Erythroblast (primary cell): ENCODE data around the gene BRF1.

ENCODE experiments used
- DNase-seq, 2 experiments: peaks; one replicate each; lab custom pipeline; 2025; lab: John Stamatoyannopoulos, UW
- GATA1 ChIP-seq: IDR thresholded peaks from 2 replicates; pipeline ENCODE4 v1.6.1; 2011; ENCODE audit warnings: low read depth, mild to moderate bottlenecking, control low read depth, low read length, moderate library complexity
- POLR2A ChIP-seq: IDR thresholded peaks from 2 replicates; pipeline ENCODE4 v1.6.1; 2011; ENCODE audit warnings: mild to moderate bottlenecking, low read length

The BRF1 gene

DNA sequence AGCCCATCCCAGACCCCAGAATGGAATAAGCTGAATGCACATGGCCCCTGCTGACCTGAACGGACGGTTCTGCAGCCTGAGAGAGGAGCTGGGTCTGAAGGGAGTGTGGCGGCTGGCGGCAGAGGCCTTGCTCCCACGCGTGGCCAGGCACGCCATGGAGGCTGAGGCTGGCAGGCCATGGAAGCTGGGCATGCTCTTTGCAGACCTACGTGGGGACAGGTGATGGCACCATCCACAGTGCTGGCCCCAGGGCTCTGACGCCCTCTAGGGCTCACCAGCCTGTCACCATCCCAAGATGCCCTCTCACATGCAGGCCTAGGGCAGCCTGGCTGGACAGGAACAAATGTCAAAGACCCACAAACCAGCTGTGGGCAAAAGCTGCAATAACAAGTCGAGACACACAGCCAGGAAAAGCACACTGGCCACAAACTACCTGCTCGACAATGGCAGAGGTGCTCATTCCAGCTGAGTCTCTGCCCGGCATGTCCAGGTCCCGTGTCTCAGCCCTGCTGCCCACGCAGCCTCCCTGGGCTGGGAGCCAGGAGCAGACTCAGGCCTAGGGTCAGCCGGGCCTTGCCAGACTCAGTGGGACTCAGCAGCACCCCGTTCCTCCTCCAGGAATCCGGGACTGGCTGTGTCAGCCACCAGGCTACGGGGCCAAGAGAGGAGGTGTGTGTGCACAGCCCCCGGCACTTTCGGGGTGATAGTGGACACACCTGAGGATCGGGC, 32.8 kb downstream of the BRF1 start:
- TF ChIP-seq POLR2A (no peak), GATA1 (no peak)
- no peak for DNase-seq

DNA sequence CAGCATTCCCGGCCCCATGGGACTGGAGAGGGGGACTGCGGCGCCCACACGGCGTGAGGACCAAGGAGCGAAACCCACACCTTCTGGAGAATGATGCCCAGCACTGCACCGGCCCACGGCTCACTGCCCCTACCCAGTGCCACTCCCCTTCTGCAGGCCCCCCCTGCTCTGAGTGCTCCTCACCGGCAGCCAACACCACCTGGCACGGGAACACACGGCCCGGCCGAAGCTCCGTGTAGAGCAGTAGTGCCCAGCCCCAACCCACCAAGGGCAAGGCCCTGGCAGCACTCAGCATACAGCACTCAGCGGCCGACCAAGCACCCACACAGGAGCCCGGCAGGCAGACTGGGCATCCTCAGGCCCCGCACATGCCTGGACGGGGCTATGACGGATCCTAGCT, 39.0 kb downstream of the BRF1 start:
- no peak for DNase-seq
- TF ChIP-seq GATA1 (no peak), POLR2A (no peak)

DNA sequence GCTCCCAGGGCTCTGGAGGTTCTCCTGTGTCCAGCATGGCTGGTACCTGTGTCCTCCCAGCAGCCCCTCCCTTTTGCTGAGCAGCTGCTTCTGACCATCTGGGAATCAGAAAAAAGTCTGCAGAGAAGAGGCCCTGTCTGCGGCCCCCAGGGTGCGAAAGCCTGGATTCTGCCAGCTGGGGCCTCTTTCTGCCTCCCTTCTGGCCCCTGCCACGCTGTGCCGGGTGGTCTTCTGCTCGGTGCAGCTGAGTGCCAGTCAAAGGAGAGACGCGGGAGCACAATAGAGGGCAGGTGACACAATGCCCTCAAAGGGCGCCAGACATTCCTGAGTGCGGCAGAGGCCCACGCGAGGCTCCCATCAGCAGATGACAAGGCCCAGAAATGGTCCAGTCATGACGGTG, 39.8 kb downstream of the BRF1 start:
- DNase-seq: no peak
- TF ChIP-seq POLR2A (no peak), GATA1 (no peak)

DNA sequence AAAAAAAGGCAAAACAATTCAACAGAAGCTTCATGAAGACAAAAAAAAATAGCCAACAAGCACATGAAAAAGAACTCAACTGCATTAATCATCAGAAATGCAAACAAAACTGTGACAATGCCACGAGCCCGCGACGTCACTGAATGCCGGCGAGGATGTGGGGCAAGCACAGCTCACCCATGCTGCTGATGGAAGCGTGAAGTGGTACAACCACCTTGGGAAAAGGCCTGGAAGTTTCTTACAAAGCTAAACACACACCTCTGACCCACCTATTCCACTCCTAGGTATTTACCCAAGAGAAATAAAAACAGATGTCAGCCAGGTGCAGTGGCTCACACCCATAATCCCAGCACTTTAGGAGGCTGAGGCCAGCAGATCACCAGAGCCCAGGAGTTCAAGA, 42.0 kb downstream of the BRF1 start:
- TF ChIP-seq POLR2A: no peak
- DNase-seq: no peak

DNA sequence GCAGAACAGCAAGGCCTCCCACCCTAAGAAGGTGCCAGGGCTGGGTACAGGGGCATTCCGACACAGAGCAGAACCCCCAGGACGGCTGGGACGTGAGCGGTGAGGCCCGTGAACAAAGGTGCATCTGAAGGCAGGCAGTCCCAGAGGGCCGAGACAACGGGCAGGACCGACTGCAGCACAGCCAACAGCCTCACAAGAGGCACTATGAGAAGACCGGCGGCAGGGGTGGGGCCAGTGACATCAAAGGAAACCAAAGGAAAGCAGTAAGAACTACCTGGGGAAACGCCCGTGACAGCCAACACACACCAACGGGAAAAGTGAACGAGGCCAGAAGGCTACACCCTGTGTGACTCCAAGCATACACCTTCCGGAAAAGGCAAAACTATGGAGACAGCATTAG, 43.3 kb downstream of the BRF1 start:
- DNase-seq: no peak
- TF ChIP-seq GATA1 (no peak), POLR2A (no peak)

DNA sequence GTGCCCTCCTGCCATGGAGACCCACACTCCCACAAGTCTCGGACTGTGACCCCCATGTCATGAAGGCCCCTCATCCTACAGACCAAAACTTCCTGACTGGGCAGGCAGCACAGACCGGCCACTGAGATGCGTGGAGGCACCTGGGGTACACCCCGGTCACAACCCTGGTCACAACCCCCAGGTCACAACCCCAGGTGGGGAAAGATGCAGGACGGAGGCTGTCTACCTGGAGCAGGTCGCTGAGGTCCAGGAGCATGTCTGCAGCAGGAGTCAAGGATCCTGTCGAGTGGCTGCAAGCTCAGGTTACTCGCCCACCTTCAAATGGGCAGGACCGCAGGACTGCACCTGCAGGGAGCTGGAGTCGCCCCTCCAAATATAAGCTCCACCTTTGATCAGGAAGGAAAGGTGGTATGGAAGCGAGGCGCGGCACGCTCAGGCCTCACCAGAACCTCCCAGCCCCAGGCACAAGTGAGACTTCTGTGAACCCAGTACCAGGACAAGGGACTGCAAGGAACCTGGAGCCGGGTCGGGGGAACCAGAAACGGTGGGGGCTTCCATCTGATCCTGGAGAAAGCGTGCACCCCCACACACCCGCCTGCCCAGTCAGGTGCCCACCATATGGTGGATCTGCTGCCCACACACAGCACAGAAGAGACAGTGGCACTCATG, 44.4 kb downstream of the BRF1 start:
- TF ChIP-seq POLR2A (no peak), GATA1 (no peak)
- no peak for DNase-seq

DNA sequence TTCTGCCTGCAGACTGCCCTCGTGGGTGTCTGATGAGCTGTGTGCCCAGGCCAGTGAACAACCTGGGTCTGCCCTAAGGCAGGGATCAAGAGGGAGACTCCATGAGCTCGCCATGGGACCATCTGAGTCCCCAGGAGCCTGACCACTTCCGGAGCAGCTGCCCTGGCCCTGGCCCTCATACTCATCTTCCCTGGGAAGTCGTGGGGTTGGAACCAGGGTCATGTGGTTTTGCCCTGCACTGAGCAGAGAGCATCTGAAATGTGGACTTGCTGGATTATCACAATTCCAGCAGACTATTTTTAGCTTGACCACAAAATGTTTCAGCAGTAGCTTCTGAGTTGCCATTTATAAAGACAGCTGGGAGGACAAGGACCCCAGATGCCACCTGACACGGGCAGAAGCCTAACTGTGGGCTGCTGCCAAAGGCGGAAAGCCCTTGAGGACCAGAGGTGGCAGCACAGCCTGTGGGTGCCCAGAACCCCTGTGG, 45.7 kb downstream of the BRF1 start:
- DNase-seq: no peak
- no peak for TF ChIP-seq POLR2A
- TF ChIP-seq GATA1: no peak

DNA sequence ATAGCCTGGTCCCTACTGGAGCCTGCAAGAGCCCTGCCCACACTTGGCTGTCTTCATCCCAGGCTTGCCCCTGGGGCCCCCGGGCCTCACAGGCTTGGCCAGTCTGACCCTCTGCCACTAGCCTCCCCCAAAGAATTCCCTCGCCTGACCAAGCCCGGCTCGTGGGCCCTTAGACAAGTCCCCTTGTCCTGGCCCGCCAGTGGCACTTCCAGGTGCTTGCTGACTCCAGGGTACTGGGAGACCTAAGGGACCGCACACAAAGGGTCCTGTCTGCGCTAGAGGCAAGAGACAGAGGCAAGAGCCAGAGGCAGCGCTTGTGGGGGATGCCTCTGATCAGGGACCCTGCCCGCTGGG, 47.5 kb downstream of the BRF1 start:
- TF ChIP-seq GATA1 (no peak), POLR2A (no peak)
- no peak for DNase-seq

DNA sequence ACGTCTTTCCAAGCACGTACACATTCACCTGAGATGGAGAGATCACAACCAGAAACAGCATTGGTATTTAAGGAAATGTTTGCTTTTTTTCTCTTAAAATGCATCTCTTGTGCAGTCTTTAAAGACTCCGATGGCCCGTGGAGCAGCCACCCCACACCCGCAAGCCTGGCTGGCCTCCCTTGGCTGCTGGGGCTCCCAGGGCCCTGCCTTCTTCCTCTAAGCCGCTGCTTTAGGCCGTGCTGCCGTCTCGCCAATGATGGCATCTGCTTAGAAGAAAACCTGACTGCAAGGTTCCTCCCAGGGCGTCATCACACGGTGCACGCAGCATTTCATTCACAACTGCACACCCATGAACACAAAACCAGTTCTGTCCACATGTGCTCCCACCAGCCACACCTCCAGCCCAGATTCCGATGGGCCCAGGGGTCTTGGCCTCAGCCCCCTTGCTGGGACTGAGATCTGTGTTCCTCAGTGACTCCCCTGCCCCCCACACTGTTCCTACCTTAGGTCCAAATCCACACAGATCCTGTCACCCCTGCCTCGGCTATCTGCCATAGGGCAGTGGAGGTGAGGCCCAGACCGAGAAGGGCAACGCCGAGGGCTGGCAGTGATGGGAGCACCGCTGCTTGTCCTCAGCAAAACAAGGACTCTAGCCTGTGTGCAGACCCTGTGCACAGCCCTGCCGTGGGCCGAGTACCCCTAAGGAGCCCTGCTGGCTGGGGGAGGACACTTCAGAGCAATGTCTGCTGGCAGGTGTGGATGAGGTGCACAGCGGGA, 48.1 kb downstream of the BRF1 start:
- no peak for TF ChIP-seq GATA1
- no peak for TF ChIP-seq POLR2A

DNA sequence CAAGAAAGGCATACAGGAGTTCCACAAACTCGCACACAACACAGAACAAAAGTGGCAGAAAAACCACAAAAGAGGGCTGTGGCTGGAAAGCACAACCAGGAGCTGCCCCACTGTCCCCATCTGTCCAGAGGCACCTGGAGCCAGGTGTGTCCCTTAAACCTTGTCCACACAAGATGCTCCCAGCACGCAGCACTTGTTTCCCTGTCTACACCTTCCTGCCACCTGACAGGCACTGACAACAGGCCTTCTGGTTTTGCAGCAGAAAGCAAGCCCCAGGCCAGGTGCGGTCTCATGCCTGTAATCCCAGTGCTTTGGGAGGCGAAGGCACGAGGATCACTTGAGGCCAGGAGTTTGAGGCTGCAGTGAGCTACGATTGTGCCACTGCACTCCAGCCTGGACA, 48.9 kb downstream of the BRF1 start:
- no peak for DNase-seq
- TF ChIP-seq GATA1 (no peak), POLR2A (no peak)

More for the DNA sequence above, 48.1 kb downstream of the BRF1 start:
- DNase-seq: no peak

DNA sequence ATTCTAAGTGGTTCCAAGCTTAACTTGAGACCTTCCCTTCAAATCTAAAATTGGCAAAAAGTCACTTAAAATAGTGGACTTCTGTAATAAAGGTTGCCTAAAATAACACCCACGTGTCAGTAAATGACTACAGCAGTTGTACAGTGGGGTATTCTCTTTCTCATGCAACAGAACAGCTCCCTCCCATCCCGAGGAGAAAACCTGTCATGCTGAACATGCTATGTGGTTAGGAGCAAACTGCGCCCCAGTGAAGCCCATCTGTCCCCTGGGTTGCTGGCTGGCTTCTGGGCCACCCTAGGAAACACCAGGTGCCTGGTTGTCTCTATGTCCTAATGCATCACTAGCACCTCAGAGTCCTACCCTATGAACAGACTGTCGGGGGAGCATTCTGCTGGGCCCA, 49.8 kb downstream of the BRF1 start:
- DNase-seq: no peak
- TF ChIP-seq POLR2A: no peak
- TF ChIP-seq GATA1: no peak

DNA sequence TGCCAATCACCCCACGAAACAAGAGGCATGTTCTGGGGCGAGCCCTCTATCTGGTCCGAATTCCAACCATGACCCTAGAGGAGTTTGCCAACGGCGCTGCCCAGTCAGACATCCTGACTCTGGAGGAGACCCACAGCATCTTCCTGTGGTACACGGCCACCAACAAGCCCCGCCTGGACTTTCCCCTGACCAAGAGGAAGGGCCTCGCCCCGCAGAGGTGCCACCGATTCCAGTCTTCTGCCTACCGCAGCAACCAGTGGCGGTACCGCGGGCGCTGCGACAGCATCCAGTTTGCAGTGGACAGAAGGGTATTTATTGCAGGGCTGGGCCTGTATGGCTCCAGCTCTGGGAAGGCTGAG, 50.8 kb downstream of the BRF1 start:
- no peak for TF ChIP-seq GATA1
- TF ChIP-seq POLR2A: no peak
- no peak for DNase-seq

DNA sequence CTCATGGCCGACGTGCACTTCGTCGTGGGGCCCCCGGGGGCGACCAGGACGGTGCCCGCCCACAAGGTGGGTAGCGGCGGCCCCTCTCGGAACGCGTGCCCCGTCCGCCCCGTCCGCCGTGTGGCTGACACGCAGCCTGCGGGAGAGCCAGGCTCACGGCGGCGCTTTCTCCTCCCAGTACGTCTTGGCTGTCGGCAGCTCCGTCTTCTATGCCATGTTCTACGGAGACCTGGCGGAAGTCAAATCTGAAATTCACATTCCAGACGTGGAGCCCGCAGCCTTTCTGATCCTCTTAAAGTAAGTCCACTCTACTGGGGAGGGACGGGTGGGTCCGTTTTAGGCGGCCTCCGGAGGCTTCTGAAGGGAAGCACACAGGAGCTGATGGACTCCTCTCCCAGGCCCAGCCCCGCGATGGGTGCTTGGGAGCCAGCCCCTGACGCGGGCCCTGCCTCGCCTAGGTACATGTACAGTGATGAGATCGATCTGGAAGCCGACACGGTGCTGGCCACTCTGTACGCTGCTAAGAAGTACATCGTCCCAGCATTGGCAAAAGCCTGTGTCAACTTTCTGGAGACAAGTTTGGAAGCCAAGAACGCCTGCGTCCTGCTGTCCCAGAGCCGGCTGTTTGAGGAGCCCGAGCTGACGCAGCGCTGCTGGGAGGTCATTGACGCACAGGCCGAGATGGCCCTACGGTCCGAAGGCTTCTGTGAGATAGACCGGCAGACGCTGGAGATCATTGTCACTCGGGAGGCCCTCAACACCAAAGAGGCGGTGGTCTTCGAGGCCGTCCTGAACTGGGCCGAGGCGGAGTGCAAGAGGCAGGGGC, 51.4 kb downstream of the BRF1 start:
- peak; percentile 49 to 60 for DNase-seq
- TF ChIP-seq GATA1 (no peak), POLR2A (no peak)
